Stimulated activated CD8-positive, alpha-beta memory T cell treated with anti-CD3 and anti-CD28 coated beads, Interleukin-12 subunit alpha, Interleukin-12 subunit beta, amount 100 ng/mL, for 24 hours (primary cell): ENCODE measurements around the gene CEP350.

ENCODE experiments used
- DNase-seq: peaks from one replicate; pipeline ENCODE4 v3.0.0-alpha.2; 2020; ENCODE audit errors: extremely low read depth

The CEP350 gene

GRCh38 chr1:179954493-179955286 is at the start of gene CEP350:
Gene CEP350 (plus strand): TSS chr1:179954810. CDS start chr1:179986182, 31,372 bp downstream.
- peak; percentile 92 for DNase-seq

GRCh38 chr1:179910934-179911333 is 43.7 kb upstream of the CEP350 start:
- DNase-seq = no peak

- DNase-seq = no peak
Measured at GRCh38 chr1:179911812-179912211, 42.8 kb upstream of the CEP350 start.

- DNase-seq = no peak
Measured at GRCh38 chr1:179917601-179918429, 36.8 kb upstream of the CEP350 start.

- no peak for DNase-seq
Measured at GRCh38 chr1:179921472-179921871, 33.1 kb upstream of the CEP350 start.

GRCh38 chr1:179921981-179922872 is 32.4 kb upstream of the CEP350 start:
- no peak for DNase-seq

GRCh38 chr1:179923029-179923428 is 31.6 kb upstream of the CEP350 start:
- DNase-seq = no peak

GRCh38 chr1:179924268-179924667 is 30.3 kb upstream of the CEP350 start:
- DNase-seq = no peak

GRCh38 chr1:179925302-179925701 is 29.3 kb upstream of the CEP350 start:
- no peak for DNase-seq

- DNase-seq = no peak
Measured at GRCh38 chr1:179925922-179926849, 28.4 kb upstream of the CEP350 start.

GRCh38 chr1:179926850-179927205 is 27.8 kb upstream of the CEP350 start:
- no peak for DNase-seq

- DNase-seq = no peak
Measured at GRCh38 chr1:179929955-179930798, 24.4 kb upstream of the CEP350 start.

GRCh38 chr1:179930867-179931266 is 23.7 kb upstream of the CEP350 start:
- DNase-seq = no peak

- no peak for DNase-seq
Measured at GRCh38 chr1:179933219-179933618, 21.4 kb upstream of the CEP350 start.

- DNase-seq = no peak
Measured at GRCh38 chr1:179935909-179936496, 18.6 kb upstream of the CEP350 start.

GRCh38 chr1:179937668-179938254 is 16.8 kb upstream of the CEP350 start:
- no peak for DNase-seq

GRCh38 chr1:179938752-179939151 is 15.9 kb upstream of the CEP350 start:
- DNase-seq = no peak

- DNase-seq = no peak
Measured at GRCh38 chr1:179939941-179940340, 14.7 kb upstream of the CEP350 start.

GRCh38 chr1:179941454-179941853 is 13.2 kb upstream of the CEP350 start:
- DNase-seq = no peak
